Activated T-cell treated with anti-CD3 and anti-CD28 coated beads, Interleukin-2, amount 50 U/mL, for 24 hours (primary cell): ENCODE results near the gene GRB2.
A peak's percentile ranks its signal among the peaks of the same experiment; 100 is the strongest.

Experiments used
- DNase-seq: peaks from one replicate; pipeline ENCODE4 v3.0.0-alpha.2; 2020
- H3K27ac Mint-ChIP-seq: 2 replicates; pipeline ENCODE4 v1.8.0; 2020; ENCODE audit warnings: mild to moderate bottlenecking, mixed read lengths
- H3K27me3 Mint-ChIP-seq: 2 replicates; pipeline ENCODE4 v1.8.0; 2020; ENCODE audit warnings: mixed read lengths
- H3K36me3 Mint-ChIP-seq: 2 replicates; pipeline ENCODE4 v1.8.0; 2020; ENCODE audit warnings: low read depth, mixed read lengths
- H3K4me1 Mint-ChIP-seq: 2 replicates; pipeline ENCODE4 v1.8.0; 2020; ENCODE audit warnings: low read depth, mixed read lengths
- H3K4me3 Mint-ChIP-seq: 2 replicates; pipeline ENCODE4 v1.8.0; 2020; ENCODE audit warnings: mild to moderate bottlenecking, moderate library complexity, mixed read lengths
- H3K9me3 Mint-ChIP-seq: 2 replicates; pipeline ENCODE4 v1.8.0; 2020; ENCODE audit warnings: mixed read lengths

Gene GRB2

GRCh38 chr17:75430159-75430974 is 24.9 kb upstream of the GRB2 start:
- no peaks in the 10 kb centered on the region for H3K9me3 Mint-ChIP-seq
- H3K4me1 Mint-ChIP-seq = peaks cover 16% of the 10 kb centered on the region
- H3K27me3 Mint-ChIP-seq = peaks cover 2% of the 10 kb centered on the region
- no peaks in the 10 kb centered on the region for H3K36me3 Mint-ChIP-seq
- H3K4me3 Mint-ChIP-seq = no peak overlapping the region
- H3K27ac Mint-ChIP-seq = no peak overlapping the region
- DNase-seq = no peak

GRCh38 chr17:75428543-75429469 is 23.3 kb upstream of the GRB2 start:
- DNase-seq = no peak
- Mint-ChIP-seq H3K36me3 (no peaks in the 10 kb centered on the region), H3K27ac (no peak overlapping the region)

GRCh38 chr17:75418531-75418930 is 13.1 kb upstream of the GRB2 start:
- Mint-ChIP-seq H3K27me3 (no peaks in the 10 kb centered on the region), H3K27ac (no peak overlapping the region)
- no peak for DNase-seq

More at GRCh38 chr17:75428543-75429469, 23.3 kb upstream of the GRB2 start:
- no peak overlapping the region for H3K4me3 Mint-ChIP-seq
- no peaks in the 10 kb centered on the region for H3K9me3 Mint-ChIP-seq
- H3K27me3 Mint-ChIP-seq = peaks cover 2% of the 10 kb centered on the region
- peaks cover 12% of the 10 kb centered on the region for H3K4me1 Mint-ChIP-seq

GRCh38 chr17:75417054-75417580 is 11.6 kb upstream of the GRB2 start:
- no peak overlapping the region for H3K27ac Mint-ChIP-seq
- H3K4me3 Mint-ChIP-seq = no peak overlapping the region
- H3K4me1 Mint-ChIP-seq = peaks cover 6% of the 10 kb centered on the region
- H3K9me3 Mint-ChIP-seq = no peaks in the 10 kb centered on the region
- H3K36me3 Mint-ChIP-seq = no peaks in the 10 kb centered on the region
- H3K27me3 Mint-ChIP-seq = no peaks in the 10 kb centered on the region
- DNase-seq = no peak

More at GRCh38 chr17:75418531-75418930, 13.1 kb upstream of the GRB2 start:
- H3K4me3 Mint-ChIP-seq = no peak overlapping the region
- H3K4me1 Mint-ChIP-seq = no peaks in the 10 kb centered on the region
- no peaks in the 10 kb centered on the region for H3K9me3 Mint-ChIP-seq
- no peaks in the 10 kb centered on the region for H3K36me3 Mint-ChIP-seq

- DNase-seq = no peak
- H3K9me3 Mint-ChIP-seq = no peaks in the 10 kb centered on the region
These were observed 10.5 kb upstream of the GRB2 start for GRCh38 chr17:75416006-75416405.

GRCh38 chr17:75414488-75414887 is 9.0 kb upstream of the GRB2 start:
- Mint-ChIP-seq H3K36me3 (no peaks in the 10 kb centered on the region), H3K27me3 (no peaks in the 10 kb centered on the region), H3K9me3 (no peaks in the 10 kb centered on the region), H3K4me1 (peaks cover 15% of the 10 kb centered on the region), H3K27ac (no peak overlapping the region), H3K4me3 (no peak overlapping the region)
- no peak for DNase-seq

More at GRCh38 chr17:75416006-75416405, 10.5 kb upstream of the GRB2 start:
- Mint-ChIP-seq H3K4me1 (peaks cover 15% of the 10 kb centered on the region), H3K36me3 (no peaks in the 10 kb centered on the region), H3K27ac (no peak overlapping the region), H3K4me3 (no peak overlapping the region), H3K27me3 (no peaks in the 10 kb centered on the region)

GRCh38 chr17:75412455-75413317 is 7.2 kb upstream of the GRB2 start:
- peak; percentile 81 for DNase-seq
- Mint-ChIP-seq H3K4me1 (peaks cover 15% of the 10 kb centered on the region), H3K27ac (peak overlapping the region; percentile 66), H3K4me3 (no peak overlapping the region), H3K27me3 (no peaks in the 10 kb centered on the region), H3K9me3 (no peaks in the 10 kb centered on the region), H3K36me3 (no peaks in the 10 kb centered on the region)

- Mint-ChIP-seq H3K27me3 (no peaks in the 10 kb centered on the region), H3K36me3 (no peaks in the 10 kb centered on the region), H3K4me3 (no peak overlapping the region), H3K27ac (no peak overlapping the region), H3K9me3 (no peaks in the 10 kb centered on the region), H3K4me1 (peaks cover 19% of the 10 kb centered on the region)
- no peak for DNase-seq
These were observed 6.0 kb upstream of the GRB2 start for GRCh38 chr17:75411328-75412067.

GRCh38 chr17:75410141-75410540 is 4.7 kb upstream of the GRB2 start:
- H3K27ac Mint-ChIP-seq = no peak overlapping the region
- H3K4me3 Mint-ChIP-seq = no peak overlapping the region
- H3K4me1 Mint-ChIP-seq = peaks cover 27% of the 10 kb centered on the region

GRCh38 chr17:75407655-75408352 is 2.3 kb upstream of the GRB2 start:
- no peak for DNase-seq
- H3K36me3 Mint-ChIP-seq = peaks cover 16% of the 10 kb centered on the region
- no peak overlapping the region for H3K4me3 Mint-ChIP-seq
- peaks cover 32% of the 10 kb centered on the region for H3K4me1 Mint-ChIP-seq
- H3K27ac Mint-ChIP-seq = no peak overlapping the region
- H3K27me3 Mint-ChIP-seq = no peaks in the 10 kb centered on the region
- no peaks in the 10 kb centered on the region for H3K9me3 Mint-ChIP-seq

More at GRCh38 chr17:75410141-75410540, 4.7 kb upstream of the GRB2 start:
- Mint-ChIP-seq H3K9me3 (no peaks in the 10 kb centered on the region), H3K36me3 (no peaks in the 10 kb centered on the region), H3K27me3 (no peaks in the 10 kb centered on the region)
- DNase-seq = no peak

- Mint-ChIP-seq H3K4me3 (peak overlapping the region; percentile 87), H3K36me3 (peaks cover 23% of the 10 kb centered on the region), H3K4me1 (peaks cover 36% of the 10 kb centered on the region), H3K9me3 (no peaks in the 10 kb centered on the region), H3K27ac (peak overlapping the region; percentile 94), H3K27me3 (no peaks in the 10 kb centered on the region)
- no peak for DNase-seq
These were observed 741 bp upstream of the GRB2 start for GRCh38 chr17:75406222-75406615.

- Mint-ChIP-seq H3K36me3 (peaks cover 33% of the 10 kb centered on the region), H3K4me3 (peak overlapping the region; percentile 87), H3K27ac (peak overlapping the region; percentile 94), H3K27me3 (no peaks in the 10 kb centered on the region), H3K9me3 (no peaks in the 10 kb centered on the region), H3K4me1 (peaks cover 44% of the 10 kb centered on the region)
- peak; percentile 76 for DNase-seq
These were observed 630 bp downstream of the GRB2 start for GRCh38 chr17:75404731-75405364.
